A673 (cell line): ENCODE measurements around the gene CNTN1. TPM values are rescaled to one million over a fixed set of nuclear protein-coding genes. Genes with fewer than 3 reads are reported as not detected.
"Not testable (repeated sequence)": the region's sequence is repeated elsewhere in the genome, so short reads cannot be mapped to it uniquely, and the experiment has no call there.

ENCODE experiments used
- BruUV-seq: library from RNA; stranded (reverse); fragments of 400-500 nt; replicated peaks from 2 replicates; lab custom pipeline; 2021; lab: Mats Ljungman, UMichigan
- CTCF ChIA-PET: fragments of 300-600 bp; sonication (Branson Sonifier 250); formaldehyde crosslinking; loops from one replicate; lab custom pipeline; 2022; ENCODE audit warnings: antibody characterized with exemption; lab: Charles Lee
- POLR2A ChIA-PET: fragments of 300-600 bp; sonication (Branson Sonifier 250); formaldehyde crosslinking; loops from one replicate; lab custom pipeline; 2022; ENCODE audit warnings: antibody characterized with exemption; ENCODE audit not compliant: low non-redundant PET; lab: Charles Lee
- DNase-seq: peaks from one replicate; pipeline ENCODE4 v3.0.0-alpha.2; 2015; ENCODE audit warnings: low spot score
- H3K27ac ChIP-seq: fragments of 200-600 bp; sonication (generic); 2 replicates; pipeline ENCODE4 v1.5.1; 2016; ENCODE audit warnings: mixed run types, low read depth, mild to moderate bottlenecking, mixed read lengths, antibody characterized with exemption, low read length; ENCODE audit not compliant: poor library complexity, severe bottlenecking
- H3K27me3 ChIP-seq: fragments of 200-600 bp; sonication (generic); replicated peaks from 2 replicates; pipeline ENCODE4 v1.6.1; 2017; ENCODE audit warnings: mixed run types, low read depth, mild to moderate bottlenecking, mixed read lengths, antibody characterized with exemption, low read length; ENCODE audit not compliant: insufficient read depth, poor library complexity
- H3K36me3 ChIP-seq: fragments of 200-600 bp; sonication (generic); 2 replicates; pipeline ENCODE4 v1.6.1; 2016; ENCODE audit warnings: mixed run types, mild to moderate bottlenecking, mixed read lengths, antibody characterized with exemption, low read length; ENCODE audit not compliant: insufficient read depth, poor library complexity, severe bottlenecking
- H3K4me1 ChIP-seq: fragments of 200-600 bp; sonication (generic); 2 replicates; pipeline ENCODE4 v1.6.1; 2017; ENCODE audit warnings: mixed run types, mild to moderate bottlenecking, mixed read lengths, antibody characterized with exemption, low read length; ENCODE audit not compliant: insufficient read depth, poor library complexity, severe bottlenecking
- H3K4me3 ChIP-seq: fragments of 200-600 bp; sonication (generic); 2 replicates; pipeline ENCODE4 v1.5.1; 2016; ENCODE audit warnings: low read depth, mixed run types, mild to moderate bottlenecking, mixed read lengths, low read length; ENCODE audit not compliant: poor library complexity, severe bottlenecking
- H3K9me3 ChIP-seq: fragments of 200-600 bp; sonication (generic); 2 replicates; pipeline ENCODE4 v1.6.1; 2016; ENCODE audit warnings: mixed run types, low read depth, mild to moderate bottlenecking, mixed read lengths, antibody characterized with exemption, low read length; ENCODE audit not compliant: poor library complexity, severe bottlenecking
- EZH2 ChIP-seq: fragments of 200-600 bp; sonication (generic); IDR thresholded peaks from 2 replicates; pipeline ENCODE4 v1.6.1; 2017; ENCODE audit warnings: borderline replicate concordance, low read depth, mild to moderate bottlenecking, mixed read lengths, antibody characterized with exemption, low read length; ENCODE audit not compliant: poor library complexity, severe bottlenecking
- intact Hi-C: fragments of 100-400 bp; cut with micrococcal nuclease; formaldehyde crosslinking; loops from one replicate; pipeline ENCODE4 v1.10.0; 2022; ENCODE audit not compliant: unreplicated experiment
- total RNA-seq: library from RNA; stranded (reverse); gene quantifications from 2 replicates; pipeline ENCODE4 v1.2.3, GENCODE V29; 2021
- TF ChIP-seq, protein P1 (sequence below): fragments of 300-800, 200-600 bp; sonication (generic); conservative IDR thresholded peaks from 2 replicates; pipeline ENCODE4 v1.5.1; 2017; ENCODE audit warnings: low read depth, mild to moderate bottlenecking, antibody characterized with exemption, low read length, moderate library complexity, mixed read lengths

Gene CNTN1
- total RNA-seq, 1 experiment from 2014 or later, result 0.90 TPM

DNA sequence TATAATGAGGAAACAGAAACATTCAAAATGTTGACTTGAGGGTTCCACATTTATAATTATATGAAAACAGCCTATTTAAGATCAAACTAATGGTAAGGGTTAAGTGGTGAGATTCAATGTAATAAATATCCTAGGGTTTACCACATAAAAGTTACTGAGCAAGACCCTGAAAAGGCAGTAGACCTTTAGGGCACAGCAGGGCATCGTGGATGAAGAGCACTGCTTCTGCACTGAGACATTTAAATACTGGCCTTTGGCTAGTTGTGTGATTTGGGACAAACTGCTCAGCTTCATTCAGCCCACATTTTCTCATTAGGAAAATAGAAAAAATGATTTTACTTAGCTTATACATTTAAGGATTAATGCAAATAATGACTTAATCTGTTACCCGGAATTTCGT lies 42.0 kb downstream of the CNTN1 start:
- no peak for DNase-seq
- POLR2A ChIA-PET, result no interaction called here
- Histone ChIP-seq H3K27ac (no peak overlapping the region), H3K36me3 (no peaks in the 10 kb centered on the region), H3K4me1 (peaks cover 5% of the 10 kb centered on the region), H3K27me3 (no peaks in the 10 kb centered on the region), H3K4me3 (no peak overlapping the region), H3K9me3 (no peaks in the 10 kb centered on the region)
- CTCF ChIA-PET, result no interaction called here
- TF ChIP-seq EZH2, result no peak
- TF ChIP-seq, protein P1, sequence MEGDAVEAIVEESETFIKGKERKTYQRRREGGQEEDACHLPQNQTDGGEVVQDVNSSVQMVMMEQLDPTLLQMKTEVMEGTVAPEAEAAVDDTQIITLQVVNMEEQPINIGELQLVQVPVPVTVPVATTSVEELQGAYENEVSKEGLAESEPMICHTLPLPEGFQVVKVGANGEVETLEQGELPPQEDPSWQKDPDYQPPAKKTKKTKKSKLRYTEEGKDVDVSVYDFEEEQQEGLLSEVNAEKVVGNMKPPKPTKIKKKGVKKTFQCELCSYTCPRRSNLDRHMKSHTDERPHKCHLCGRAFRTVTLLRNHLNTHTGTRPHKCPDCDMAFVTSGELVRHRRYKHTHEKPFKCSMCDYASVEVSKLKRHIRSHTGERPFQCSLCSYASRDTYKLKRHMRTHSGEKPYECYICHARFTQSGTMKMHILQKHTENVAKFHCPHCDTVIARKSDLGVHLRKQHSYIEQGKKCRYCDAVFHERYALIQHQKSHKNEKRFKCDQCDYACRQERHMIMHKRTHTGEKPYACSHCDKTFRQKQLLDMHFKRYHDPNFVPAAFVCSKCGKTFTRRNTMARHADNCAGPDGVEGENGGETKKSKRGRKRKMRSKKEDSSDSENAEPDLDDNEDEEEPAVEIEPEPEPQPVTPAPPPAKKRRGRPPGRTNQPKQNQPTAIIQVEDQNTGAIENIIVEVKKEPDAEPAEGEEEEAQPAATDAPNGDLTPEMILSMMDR, result no peak
- BruUV-seq, result no TSS peak
- intact Hi-C loops, result no loop called here

DNA sequence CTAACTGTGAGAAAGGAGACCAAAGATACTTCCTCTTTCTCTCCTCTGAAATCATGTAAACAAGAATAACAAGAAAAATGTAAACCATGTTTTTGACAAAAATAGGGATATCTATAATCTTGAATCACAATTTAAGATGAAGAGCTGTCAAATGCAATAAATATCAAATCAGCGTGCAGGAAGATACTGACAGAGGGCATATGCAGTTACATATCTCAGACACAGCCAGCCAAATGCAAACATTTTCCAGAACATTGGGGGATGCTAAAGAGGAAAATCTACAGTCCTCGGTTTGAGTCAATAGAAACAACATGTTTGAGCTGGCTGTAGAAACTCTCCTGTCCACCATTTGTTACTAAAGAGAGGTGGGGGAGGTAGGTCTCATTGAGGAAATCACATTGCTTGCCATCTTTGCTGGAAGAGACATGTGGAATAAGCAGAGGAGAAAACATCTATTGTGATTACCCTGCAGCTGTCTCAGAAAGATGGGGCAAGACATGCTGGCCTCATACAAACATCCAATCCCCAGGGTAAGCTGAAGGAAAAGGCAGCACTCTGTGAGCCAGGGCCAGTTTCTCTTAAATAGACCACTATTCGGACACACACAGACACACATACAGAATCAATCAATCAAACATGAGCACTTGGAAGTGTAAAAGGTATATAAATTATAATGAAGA lies 43.5 kb downstream of the CNTN1 start:
- POLR2A ChIA-PET, result no interaction called here
- CTCF ChIA-PET, result no interaction called here
- TF ChIP-seq EZH2, result no peak
- TF ChIP-seq, protein P1, result no peak
- intact Hi-C loops, result no loop called here
- no peaks in the 10 kb centered on the region for H3K9me3 ChIP-seq
- no peak overlapping the region for H3K27ac ChIP-seq
- BruUV-seq, result no TSS peak
- H3K4me3 ChIP-seq, result no peak overlapping the region
- no peaks in the 10 kb centered on the region for H3K36me3 ChIP-seq
- no peaks in the 10 kb centered on the region for H3K27me3 ChIP-seq
- peaks cover 5% of the 10 kb centered on the region for H3K4me1 ChIP-seq
- no peak for DNase-seq

DNA sequence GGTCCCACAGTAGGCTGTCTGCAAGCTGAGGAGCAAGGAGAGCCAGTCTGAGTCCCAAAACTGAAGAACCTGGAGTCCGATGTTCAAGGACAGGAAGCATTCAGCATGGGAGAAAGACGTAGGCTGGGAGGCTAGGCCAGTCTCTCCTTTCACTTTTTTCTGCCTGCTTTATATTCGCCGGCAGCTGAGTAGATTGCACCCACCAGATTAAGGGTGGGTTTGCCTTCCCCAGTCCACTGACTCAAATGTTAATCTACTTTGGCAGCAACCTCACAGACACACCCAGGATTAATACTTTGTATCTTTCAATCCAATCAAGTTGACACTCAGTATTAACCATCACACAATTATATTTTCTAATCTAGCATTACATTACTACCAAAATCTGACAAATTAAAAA lies 45.2 kb downstream of the CNTN1 start:
- H3K27me3 ChIP-seq, H3K27ac ChIP-seq, H3K36me3 ChIP-seq, CTCF ChIA-PET, intact Hi-C loops, DNase-seq, H3K9me3 ChIP-seq, BruUV-seq, POLR2A ChIA-PET, H3K4me3 ChIP-seq, H3K4me1 ChIP-seq: not testable (repeated sequence)

DNA sequence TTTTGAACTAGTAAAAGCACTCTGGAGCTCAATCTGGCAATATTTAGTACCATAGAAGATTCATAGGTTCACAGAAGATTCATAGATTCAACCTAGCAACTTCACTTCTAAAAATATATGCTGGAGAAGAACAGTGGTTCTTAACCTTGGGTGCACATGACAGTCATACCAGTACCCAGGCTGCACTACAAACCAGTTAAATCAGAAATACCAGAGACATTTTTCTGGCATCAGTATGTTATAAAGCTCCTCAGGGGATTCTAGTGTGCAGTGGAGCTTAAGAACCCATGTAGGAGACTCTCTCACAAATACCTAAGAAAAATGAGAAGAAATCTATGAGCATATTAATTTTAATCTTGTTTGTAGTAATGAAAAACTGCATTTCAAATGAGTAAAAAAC lies 46.6 kb downstream of the CNTN1 start:
- POLR2A ChIA-PET, result no interaction called here
- no peak overlapping the region for H3K27ac ChIP-seq
- intact Hi-C loops, result no loop called here
- no peaks in the 10 kb centered on the region for H3K36me3 ChIP-seq
- TF ChIP-seq EZH2, result no peak
- TF ChIP-seq, protein P1, result no peak
- CTCF ChIA-PET, result no interaction called here
- peaks cover 2% of the 10 kb centered on the region for H3K4me1 ChIP-seq
- H3K4me3 ChIP-seq, result no peak overlapping the region
- no peaks in the 10 kb centered on the region for H3K27me3 ChIP-seq
- BruUV-seq, result no TSS peak
- DNase-seq, result no peak
- no peaks in the 10 kb centered on the region for H3K9me3 ChIP-seq
